Measurements from ENCODE around the gene UBE3A.
A peak's percentile ranks its signal among the peaks of the same experiment; 100 is the strongest.

The UBE3A gene

GRCh38 chr15:25401501-25401900 lies 37.3 kb downstream of the UBE3A start:
- DNase-seq: no peak

- no peak for DNase-seq
Observed at GRCh38 chr15:25397100-25397499, 41.7 kb downstream of the UBE3A start.

GRCh38 chr15:25394898-25395297 lies 43.9 kb downstream of the UBE3A start:
- no peak for DNase-seq

- DNase-seq: no peak
Observed at GRCh38 chr15:25392806-25393205, 46.0 kb downstream of the UBE3A start.

- no peak for DNase-seq
Observed at GRCh38 chr15:25391971-25392721, 46.7 kb downstream of the UBE3A start.

GRCh38 chr15:25385986-25386385 lies 52.8 kb downstream of the UBE3A start:
- DNase-seq: no peak

- no peak for DNase-seq
Observed at GRCh38 chr15:25381579-25381978, 57.2 kb downstream of the UBE3A start.

GRCh38 chr15:25378501-25378901 lies 60.3 kb downstream of the UBE3A start:
- peak; percentile 7 for DNase-seq

- DNase-seq: no peak
Observed at GRCh38 chr15:25375557-25375956, 63.3 kb downstream of the UBE3A start.

- DNase-seq: no peak
Observed at GRCh38 chr15:25374143-25374542, 64.7 kb downstream of the UBE3A start.

GRCh38 chr15:25372298-25372697 lies 66.5 kb downstream of the UBE3A start:
- DNase-seq: no peak

- DNase-seq: no peak
Observed at GRCh38 chr15:25368850-25369249, 70.0 kb downstream of the UBE3A start.

GRCh38 chr15:25366058-25366457 lies 72.8 kb downstream of the UBE3A start:
- DNase-seq: no peak

- DNase-seq: no peak
Observed at GRCh38 chr15:25362545-25362944, 76.3 kb downstream of the UBE3A start.

- DNase-seq: no peak
Observed at GRCh38 chr15:25347707-25348106, 91.1 kb downstream of the UBE3A start.

- no peak for DNase-seq
Observed at GRCh38 chr15:25346371-25346770, 92.5 kb downstream of the UBE3A start.

GRCh38 chr15:25345943-25346342 lies 92.9 kb downstream of the UBE3A start:
- DNase-seq: no peak

GRCh38 chr15:25342629-25343028 lies 96.2 kb downstream of the UBE3A start:
- no peak for DNase-seq

- no peak for DNase-seq
Observed at GRCh38 chr15:25339431-25339830, 99.4 kb downstream of the UBE3A start.

- DNase-seq: no peak
Observed at GRCh38 chr15:25335279-25335678, 103.5 kb downstream of the UBE3A start.

- DNase-seq: no peak
Observed at GRCh38 chr15:25333049-25333448, 105.8 kb downstream of the UBE3A start.

GRCh38 chr15:25332306-25332705 lies 106.5 kb downstream of the UBE3A start:
- DNase-seq: no peak

- no peak for DNase-seq
Observed at GRCh38 chr15:25331860-25332259, 107.0 kb downstream of the UBE3A start.

GRCh38 chr15:25331404-25331803 lies 107.4 kb downstream of the UBE3A start:
- DNase-seq: no peak

- no peak for DNase-seq
Observed at GRCh38 chr15:25329696-25330095, 109.1 kb downstream of the UBE3A start.
